ENCODE results near the gene RPP40.

RPP40 gene

GRCh38 chr6:4967301-4968030, 36.4 kb downstream of the RPP40 start:
- no peak for DNase-seq

- no peak for DNase-seq
These were observed 38.1 kb downstream of the RPP40 start for GRCh38 chr6:4965562-4966389.

- no peak for DNase-seq
These were observed 38.9 kb downstream of the RPP40 start for GRCh38 chr6:4964675-4965561.

GRCh38 chr6:4962905-4963304, 40.9 kb downstream of the RPP40 start:
- no peak for DNase-seq

GRCh38 chr6:4961322-4962168, 42.3 kb downstream of the RPP40 start:
- no peak for DNase-seq

GRCh38 chr6:4958624-4959023, 45.2 kb downstream of the RPP40 start:
- DNase-seq: no peak

GRCh38 chr6:4957521-4958231, 46.2 kb downstream of the RPP40 start:
- no peak for DNase-seq

GRCh38 chr6:4956625-4957024, 47.2 kb downstream of the RPP40 start:
- DNase-seq: no peak

- DNase-seq: no peak
These were observed 50.4 kb downstream of the RPP40 start for GRCh38 chr6:4953440-4953839.

- no peak for DNase-seq
These were observed 52.9 kb downstream of the RPP40 start for GRCh38 chr6:4950836-4951533.

- DNase-seq: no peak
These were observed 53.8 kb downstream of the RPP40 start for GRCh38 chr6:4950076-4950475.

GRCh38 chr6:4948781-4949450, 54.9 kb downstream of the RPP40 start:
- no peak for DNase-seq

- no peak for DNase-seq
These were observed 56.1 kb downstream of the RPP40 start for GRCh38 chr6:4947716-4948115.

- DNase-seq: no peak
These were observed 57.3 kb downstream of the RPP40 start for GRCh38 chr6:4946521-4946920.
